Keratinocyte (primary cell): ENCODE data around the gene CACNA1E.

Experiments
- CTCF ChIP-seq, 3 experiments: IDR thresholded peaks in 1 of 3; conservative IDR thresholded peaks in 1 of 3; optimal IDR thresholded peaks in 1 of 3; 2 replicates in 2 of 3; 3 replicates in 1 of 3; pipeline versions ENCODE3 to v1.5.1; 2011; ENCODE audit warnings: low read length in 3 of 3, mild to moderate bottlenecking in 3 of 3, moderate library complexity in 2 of 3, control low read depth in 1 of 3, inconsistent platforms in 1 of 3; ENCODE audit not compliant: insufficient read depth in 2 of 3; ENCODE audit errors: extremely low read depth in 1 of 3
- EZH2 ChIP-seq: IDR thresholded peaks from one replicate; pipeline ENCODE4 v1.6.1; 2012; ENCODE audit warnings: inconsistent platforms, mild to moderate bottlenecking, low read length, moderate library complexity

- TF ChIP-seq CTCF (optimal IDR thresholded peaks at IDR 0.05 in 1 of 3, IDR thresholded peaks at IDR 0.05 in 1 of 3, conservative IDR thresholded peaks at IDR 0.05 in 1 of 3; ENCODE audit: extremely low read depth in 1 of 3, insufficient read depth in 2 of 3, low read length in 3 of 3) (no peak), EZH2 (no peak)
Observed at GRCh38 chr1:181643631-181644030, 160.3 kb downstream of the CACNA1E start.
